Activated T-helper 17 cell treated with anti-CD3 and anti-CD28 coated beads, Interleukin-2, amount 50 U/mL, for 72 hours (primary cell): ENCODE results near the gene MRC2. TPM values are rescaled to one million over a fixed set of nuclear protein-coding genes. Genes with fewer than 3 reads are reported as not detected.
"Not testable (repeated sequence)": the region's sequence is repeated elsewhere in the genome, so short reads cannot be mapped to it uniquely, and the experiment has no call there.

Source experiments
- ATAC-seq: fragments of 150-1000 bp; cut with Tn5 transposase; replicated peaks from 2 replicates; pipeline ENCODE4 v1.10.0; 2021; ENCODE audit warnings: mild to moderate bottlenecking, moderate library complexity
- H3K27ac Mint-ChIP-seq: one replicate; pipeline ENCODE4 v1.8.0; 2022; ENCODE audit warnings: mixed read lengths
- H3K27me3 Mint-ChIP-seq: one replicate; pipeline ENCODE4 v1.8.0; 2022; ENCODE audit warnings: mixed read lengths
- H3K36me3 Mint-ChIP-seq: one replicate; pipeline ENCODE4 v1.8.0; 2022; ENCODE audit warnings: low read depth, mild to moderate bottlenecking, mixed read lengths
- H3K4me1 Mint-ChIP-seq: one replicate; pipeline ENCODE4 v1.8.0; 2022; ENCODE audit warnings: mixed read lengths
- H3K4me3 Mint-ChIP-seq: one replicate; pipeline ENCODE4 v1.8.0; 2022; ENCODE audit warnings: mild to moderate bottlenecking, mixed read lengths
- H3K9me3 Mint-ChIP-seq: one replicate; pipeline ENCODE4 v1.8.0; 2022; ENCODE audit warnings: mixed read lengths
- total RNA-seq, 2 donors: library from RNA; stranded (reverse); gene quantifications; one replicate each; pipeline ENCODE4 v1.2.3, GENCODE V29; 2022

Gene MRC2, protein sequence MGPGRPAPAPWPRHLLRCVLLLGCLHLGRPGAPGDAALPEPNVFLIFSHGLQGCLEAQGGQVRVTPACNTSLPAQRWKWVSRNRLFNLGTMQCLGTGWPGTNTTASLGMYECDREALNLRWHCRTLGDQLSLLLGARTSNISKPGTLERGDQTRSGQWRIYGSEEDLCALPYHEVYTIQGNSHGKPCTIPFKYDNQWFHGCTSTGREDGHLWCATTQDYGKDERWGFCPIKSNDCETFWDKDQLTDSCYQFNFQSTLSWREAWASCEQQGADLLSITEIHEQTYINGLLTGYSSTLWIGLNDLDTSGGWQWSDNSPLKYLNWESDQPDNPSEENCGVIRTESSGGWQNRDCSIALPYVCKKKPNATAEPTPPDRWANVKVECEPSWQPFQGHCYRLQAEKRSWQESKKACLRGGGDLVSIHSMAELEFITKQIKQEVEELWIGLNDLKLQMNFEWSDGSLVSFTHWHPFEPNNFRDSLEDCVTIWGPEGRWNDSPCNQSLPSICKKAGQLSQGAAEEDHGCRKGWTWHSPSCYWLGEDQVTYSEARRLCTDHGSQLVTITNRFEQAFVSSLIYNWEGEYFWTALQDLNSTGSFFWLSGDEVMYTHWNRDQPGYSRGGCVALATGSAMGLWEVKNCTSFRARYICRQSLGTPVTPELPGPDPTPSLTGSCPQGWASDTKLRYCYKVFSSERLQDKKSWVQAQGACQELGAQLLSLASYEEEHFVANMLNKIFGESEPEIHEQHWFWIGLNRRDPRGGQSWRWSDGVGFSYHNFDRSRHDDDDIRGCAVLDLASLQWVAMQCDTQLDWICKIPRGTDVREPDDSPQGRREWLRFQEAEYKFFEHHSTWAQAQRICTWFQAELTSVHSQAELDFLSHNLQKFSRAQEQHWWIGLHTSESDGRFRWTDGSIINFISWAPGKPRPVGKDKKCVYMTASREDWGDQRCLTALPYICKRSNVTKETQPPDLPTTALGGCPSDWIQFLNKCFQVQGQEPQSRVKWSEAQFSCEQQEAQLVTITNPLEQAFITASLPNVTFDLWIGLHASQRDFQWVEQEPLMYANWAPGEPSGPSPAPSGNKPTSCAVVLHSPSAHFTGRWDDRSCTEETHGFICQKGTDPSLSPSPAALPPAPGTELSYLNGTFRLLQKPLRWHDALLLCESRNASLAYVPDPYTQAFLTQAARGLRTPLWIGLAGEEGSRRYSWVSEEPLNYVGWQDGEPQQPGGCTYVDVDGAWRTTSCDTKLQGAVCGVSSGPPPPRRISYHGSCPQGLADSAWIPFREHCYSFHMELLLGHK (N-terminal part only)
- 10 to 100 TPM; 21.0 to 22.2 TPM for total RNA-seq

DNA sequence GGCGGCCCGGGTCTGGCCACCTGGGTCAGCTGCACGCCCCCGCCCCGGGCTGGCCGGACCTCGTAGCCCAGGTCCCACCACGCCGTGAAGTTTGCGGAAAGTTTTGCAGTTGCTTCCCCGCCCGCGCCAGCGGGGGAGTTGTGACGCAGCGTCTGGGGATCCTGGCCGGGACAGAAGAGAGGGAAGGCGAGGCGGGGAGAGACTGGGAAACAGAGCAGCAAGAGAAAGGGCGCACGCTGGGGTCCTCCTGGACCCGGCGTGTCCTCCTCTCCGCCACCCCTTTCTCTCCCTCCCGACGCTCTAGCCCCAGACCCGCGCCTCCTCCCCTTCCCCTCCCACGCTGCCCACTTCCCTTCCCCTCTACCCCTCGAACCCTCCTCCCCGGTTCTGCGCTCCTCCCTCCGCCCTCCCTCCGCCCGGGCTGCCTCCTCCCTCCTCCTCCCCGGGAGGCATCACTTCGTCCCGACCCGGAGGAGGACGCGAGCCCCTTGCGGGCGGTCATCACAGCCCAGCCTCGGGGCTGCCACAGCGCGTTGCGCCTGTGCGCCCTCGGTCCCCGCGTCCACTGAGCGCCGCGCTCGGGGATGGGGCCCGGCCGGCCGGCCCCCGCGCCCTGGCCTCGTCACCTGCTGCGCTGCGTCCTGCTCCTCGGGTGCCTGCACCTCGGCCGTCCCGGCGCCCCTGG lies at the start of gene MRC2:
TSS of gene MRC2 (plus strand) at position 452 of the 685 bp plus-strand sequence. CDS start at position 585, 133 bp downstream.
- H3K27ac Mint-ChIP-seq = peak within 1 kb of the TSS; percentile 76
- H3K4me3 Mint-ChIP-seq = peak within 1 kb of the TSS; percentile 94
- ATAC-seq = peak; percentile 75
- H3K9me3 Mint-ChIP-seq = no peaks in the 10 kb centered on the region
- peaks cover 21% of the 10 kb centered on the region for H3K27me3 Mint-ChIP-seq
- peaks cover 12% of the 10 kb centered on the region for H3K4me1 Mint-ChIP-seq
- H3K36me3 Mint-ChIP-seq = peaks cover 12% of the 10 kb centered on the region

DNA sequence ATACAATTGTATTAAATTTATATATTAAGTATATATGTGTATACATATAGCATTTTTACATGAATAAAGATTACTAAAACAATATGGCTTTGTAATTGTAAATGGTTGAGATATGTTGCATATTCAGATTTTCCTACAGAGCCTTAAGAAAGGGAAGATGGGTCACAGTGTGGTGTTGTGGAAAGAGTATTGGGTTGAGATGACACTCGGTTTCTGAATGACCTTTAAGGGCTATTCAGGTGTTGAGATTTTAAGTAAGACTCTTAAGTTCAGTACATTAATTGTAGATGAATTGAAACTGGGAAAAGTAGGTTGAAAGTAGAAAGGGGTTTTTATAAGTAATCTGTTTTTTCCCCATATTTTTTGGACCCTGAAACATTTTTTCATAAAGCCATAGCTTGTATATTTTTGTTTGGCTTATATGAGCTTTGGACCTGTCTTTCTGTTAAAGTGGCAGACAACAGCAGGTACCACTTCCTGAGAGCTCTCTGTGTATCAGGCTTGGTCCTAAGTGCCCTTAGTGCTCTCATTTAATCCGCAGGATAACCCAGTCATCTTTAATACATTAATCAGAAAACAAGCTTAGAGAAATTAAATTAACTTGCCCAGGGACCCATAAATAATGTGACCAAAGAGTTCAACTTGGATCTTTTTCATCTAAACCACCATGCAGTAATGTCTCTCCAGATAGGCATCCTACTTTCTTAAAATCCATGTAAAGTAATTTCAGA lies 48.5 kb upstream of the MRC2 start:
- peak overlapping the region; percentile 71 for H3K27ac Mint-ChIP-seq
- H3K27me3 Mint-ChIP-seq = no peaks in the 10 kb centered on the region
- H3K9me3 Mint-ChIP-seq = no peaks in the 10 kb centered on the region
- H3K36me3 Mint-ChIP-seq = peaks cover 98% of the 10 kb centered on the region
- H3K4me3 Mint-ChIP-seq = no peak overlapping the region
- ATAC-seq = peak; percentile 66
- peaks cover 14% of the 10 kb centered on the region for H3K4me1 Mint-ChIP-seq

DNA sequence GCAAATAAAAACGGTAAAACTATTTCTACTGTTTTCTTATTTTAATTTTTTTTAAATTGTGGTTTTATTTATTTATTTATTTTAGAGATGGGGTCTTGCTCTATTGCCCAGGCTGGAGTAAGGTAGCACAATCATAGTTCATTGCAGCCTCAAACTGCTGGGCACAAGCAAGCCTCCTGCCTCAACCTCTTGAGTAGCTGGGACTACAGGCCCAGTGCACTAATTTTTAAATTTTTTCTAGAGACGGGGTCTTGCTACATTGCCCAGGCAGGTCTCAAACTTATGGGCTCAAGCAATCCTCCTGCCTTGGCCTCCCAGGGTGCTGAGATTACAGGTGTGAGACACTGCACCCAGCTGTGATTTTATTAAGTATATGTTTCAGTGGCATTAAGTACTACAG lies 46.5 kb upstream of the MRC2 start:
- H3K27me3 Mint-ChIP-seq = no peaks in the 10 kb centered on the region
- ATAC-seq = no peak
- H3K4me3 Mint-ChIP-seq = no peak overlapping the region
- H3K9me3 Mint-ChIP-seq = no peaks in the 10 kb centered on the region
- H3K36me3 Mint-ChIP-seq = peaks cover 96% of the 10 kb centered on the region
- peaks cover 9% of the 10 kb centered on the region for H3K4me1 Mint-ChIP-seq
- no peak overlapping the region for H3K27ac Mint-ChIP-seq

DNA sequence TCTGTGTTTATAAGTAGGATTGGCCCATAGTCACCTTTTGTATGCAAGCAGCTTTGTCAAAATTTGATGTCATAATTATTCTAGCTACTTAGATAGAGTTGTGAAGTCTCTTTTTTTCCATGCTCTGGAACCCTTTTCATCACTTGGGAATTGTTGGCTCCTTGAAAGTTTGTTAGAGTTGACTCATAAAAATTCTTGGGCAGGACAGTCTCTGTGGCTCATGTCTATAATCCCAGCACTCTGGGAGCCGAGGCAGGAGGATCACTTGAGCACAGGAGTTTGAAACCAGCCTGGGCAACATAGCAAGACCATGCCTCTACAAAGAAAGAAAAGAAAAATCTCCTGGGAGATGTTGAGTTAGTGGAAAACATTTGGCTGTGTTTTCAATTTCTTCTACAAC lies 45.7 kb upstream of the MRC2 start:
- no peaks in the 10 kb centered on the region for H3K9me3 Mint-ChIP-seq
- no peak overlapping the region for H3K27ac Mint-ChIP-seq
- H3K36me3 Mint-ChIP-seq = peaks cover 96% of the 10 kb centered on the region
- no peaks in the 10 kb centered on the region for H3K27me3 Mint-ChIP-seq
- no peak for ATAC-seq
- H3K4me3 Mint-ChIP-seq = no peak overlapping the region
- H3K4me1 Mint-ChIP-seq = peaks cover 9% of the 10 kb centered on the region

DNA sequence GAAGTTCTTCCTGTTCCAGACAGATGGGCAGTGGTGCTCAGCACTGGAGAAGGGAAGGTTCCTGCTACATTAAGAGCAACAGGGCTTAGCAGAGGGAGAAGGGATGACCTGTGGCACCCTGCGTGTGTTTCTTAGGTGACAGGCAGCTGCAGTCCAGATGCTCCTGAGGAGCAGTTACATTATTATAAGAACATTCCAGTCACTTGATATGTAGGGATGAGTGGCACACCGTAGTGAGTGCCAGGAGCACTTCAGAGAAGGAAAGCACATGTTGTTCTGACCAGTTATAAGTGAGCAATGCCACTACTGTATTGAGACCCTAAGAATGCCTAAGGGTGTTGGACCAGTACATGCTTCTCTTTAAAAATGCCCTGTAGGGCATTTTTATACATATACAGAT lies 39.9 kb upstream of the MRC2 start:
- H3K9me3 Mint-ChIP-seq = no peaks in the 10 kb centered on the region
- peaks cover 86% of the 10 kb centered on the region for H3K36me3 Mint-ChIP-seq
- no peaks in the 10 kb centered on the region for H3K27me3 Mint-ChIP-seq
- H3K4me1 Mint-ChIP-seq = no peaks in the 10 kb centered on the region
- H3K4me3 Mint-ChIP-seq = no peak overlapping the region
- H3K27ac Mint-ChIP-seq = peak overlapping the region; percentile 28
- ATAC-seq = no peak

DNA sequence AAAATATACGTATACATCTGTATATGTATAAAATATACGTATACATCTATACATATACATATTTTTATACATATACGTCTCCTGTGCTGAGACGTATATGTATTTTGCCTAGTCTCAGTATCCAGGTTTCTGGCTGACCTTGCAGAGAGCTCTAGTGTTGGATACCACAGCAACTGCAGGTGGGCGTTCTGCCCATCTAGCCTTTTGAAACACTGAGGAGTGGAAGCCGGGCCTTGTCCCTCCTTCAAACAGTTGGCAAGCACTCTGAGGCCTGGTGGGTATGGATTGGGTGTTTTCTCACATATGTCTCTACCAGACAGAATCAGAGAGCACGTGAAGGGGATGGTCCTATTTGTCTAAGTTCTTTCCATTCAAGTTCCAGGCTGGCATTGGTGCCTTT lies 39.4 kb upstream of the MRC2 start:
- Mint-ChIP-seq H3K27ac (peak overlapping the region; percentile 47), H3K36me3 (peaks cover 80% of the 10 kb centered on the region), H3K4me1 (no peaks in the 10 kb centered on the region), H3K9me3 (no peaks in the 10 kb centered on the region), H3K4me3 (no peak overlapping the region), H3K27me3 (no peaks in the 10 kb centered on the region)
- no peak for ATAC-seq

DNA sequence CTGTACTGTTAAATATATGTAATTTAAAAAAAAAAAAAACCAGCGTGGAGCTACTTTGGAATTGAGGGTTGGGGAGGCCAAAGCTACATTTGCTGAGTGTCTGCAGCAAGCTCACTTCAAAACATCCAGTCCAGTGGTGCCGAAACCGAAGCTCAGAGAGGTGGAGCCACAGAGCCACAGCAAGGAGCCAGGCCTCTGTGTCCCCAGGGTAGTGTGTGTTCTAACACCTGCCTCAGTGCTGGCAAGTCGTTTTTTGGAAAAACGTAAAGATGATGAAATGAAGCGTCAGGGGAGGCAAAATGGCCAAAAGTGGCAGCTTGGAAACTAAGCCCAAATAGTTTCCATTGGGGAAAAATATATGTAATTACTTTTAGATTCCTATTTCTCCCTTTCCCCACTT lies 36.1 kb upstream of the MRC2 start:
- Mint-ChIP-seq H3K36me3 (peaks cover 61% of the 10 kb centered on the region), H3K27me3 (no peaks in the 10 kb centered on the region), H3K27ac (no peak overlapping the region), H3K9me3 (no peaks in the 10 kb centered on the region), H3K4me1 (no peaks in the 10 kb centered on the region), H3K4me3 (no peak overlapping the region)
- no peak for ATAC-seq

DNA sequence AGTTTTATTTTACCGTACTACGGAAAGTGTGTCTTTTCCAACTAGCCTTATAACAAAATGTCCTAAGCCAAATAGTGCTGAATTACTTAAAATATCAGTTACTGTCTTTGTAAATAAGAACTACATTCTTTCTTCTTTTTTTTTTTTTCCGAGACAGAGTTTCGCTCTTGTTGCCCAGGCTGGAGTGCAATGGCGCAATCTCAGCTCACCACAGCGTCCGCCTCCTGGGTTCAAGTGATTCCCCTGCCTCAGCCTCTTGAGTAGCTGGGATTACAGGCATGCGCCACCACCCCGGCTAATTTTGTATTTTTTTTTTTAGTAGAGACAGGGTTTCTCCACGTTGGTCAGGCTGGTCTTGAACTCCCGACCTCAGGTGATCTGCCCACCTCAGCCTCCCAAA lies 35.6 kb upstream of the MRC2 start:
- H3K9me3 Mint-ChIP-seq, H3K4me1 Mint-ChIP-seq, H3K27me3 Mint-ChIP-seq, ATAC-seq, H3K4me3 Mint-ChIP-seq, H3K27ac Mint-ChIP-seq: not testable (repeated sequence)
- H3K36me3 Mint-ChIP-seq = peaks cover 61% of the 10 kb centered on the region

DNA sequence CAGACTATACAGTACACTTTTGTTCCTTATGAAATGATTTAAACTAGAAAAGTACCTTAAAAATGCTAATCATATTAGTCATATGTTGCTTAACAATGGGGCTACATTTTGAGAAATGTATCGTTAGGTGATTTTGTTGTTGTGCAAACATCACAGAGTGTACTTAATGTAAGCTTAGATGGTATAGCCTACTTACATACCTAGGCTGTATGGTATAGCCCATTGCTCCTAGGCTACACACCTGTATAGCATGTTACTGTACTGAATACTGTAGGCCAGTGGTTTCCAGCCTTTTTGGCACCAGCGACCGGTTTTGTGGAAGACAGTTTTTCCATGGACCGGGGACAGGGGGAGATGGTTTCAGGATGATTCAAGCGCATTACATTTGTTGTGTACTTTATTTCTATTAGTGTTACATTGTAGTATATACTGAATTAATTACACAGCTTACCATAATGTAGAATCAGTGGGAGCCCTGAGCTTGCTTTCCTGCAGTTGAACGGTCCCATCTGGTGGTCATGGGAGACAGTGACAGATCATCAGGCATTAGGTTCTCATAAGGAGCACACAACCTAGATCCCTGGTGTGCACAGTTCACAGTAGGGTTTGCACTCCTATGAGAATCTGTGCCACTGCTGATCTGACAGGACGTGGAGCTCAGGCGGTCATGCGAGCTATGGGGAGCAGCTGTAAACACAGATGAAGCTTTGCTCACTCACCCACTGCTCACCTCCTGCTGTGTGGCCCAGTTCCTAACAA lies 35.0 kb upstream of the MRC2 start:
- no peaks in the 10 kb centered on the region for H3K27me3 Mint-ChIP-seq
- no peaks in the 10 kb centered on the region for H3K4me1 Mint-ChIP-seq
- H3K4me3 Mint-ChIP-seq = no peak overlapping the region
- no peaks in the 10 kb centered on the region for H3K9me3 Mint-ChIP-seq
- H3K27ac Mint-ChIP-seq = no peak overlapping the region
- no peak for ATAC-seq
- peaks cover 61% of the 10 kb centered on the region for H3K36me3 Mint-ChIP-seq

DNA sequence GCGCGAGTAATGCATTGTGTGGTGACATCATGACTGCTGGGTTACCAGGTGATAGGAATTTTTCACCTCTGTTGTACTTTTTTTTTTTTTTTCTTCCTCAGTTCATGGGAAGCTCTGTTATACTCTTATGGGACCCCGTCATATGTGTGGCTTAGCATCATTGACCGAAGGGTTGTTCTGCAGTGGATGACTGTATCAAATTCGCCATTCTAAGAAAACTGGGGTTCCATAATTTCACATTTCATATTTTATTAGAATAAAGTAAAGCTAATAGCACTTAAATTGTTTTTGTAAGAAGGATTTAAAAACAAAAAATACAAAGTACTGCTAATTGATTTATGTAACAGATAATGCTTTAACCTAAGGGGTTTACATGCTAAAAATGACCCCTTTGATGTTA lies 32.0 kb upstream of the MRC2 start:
- H3K27me3 Mint-ChIP-seq = no peaks in the 10 kb centered on the region
- H3K36me3 Mint-ChIP-seq = peaks cover 66% of the 10 kb centered on the region
- H3K4me3 Mint-ChIP-seq = no peak overlapping the region
- H3K4me1 Mint-ChIP-seq = no peaks in the 10 kb centered on the region
- H3K27ac Mint-ChIP-seq = no peak overlapping the region
- no peaks in the 10 kb centered on the region for H3K9me3 Mint-ChIP-seq
- ATAC-seq = no peak

DNA sequence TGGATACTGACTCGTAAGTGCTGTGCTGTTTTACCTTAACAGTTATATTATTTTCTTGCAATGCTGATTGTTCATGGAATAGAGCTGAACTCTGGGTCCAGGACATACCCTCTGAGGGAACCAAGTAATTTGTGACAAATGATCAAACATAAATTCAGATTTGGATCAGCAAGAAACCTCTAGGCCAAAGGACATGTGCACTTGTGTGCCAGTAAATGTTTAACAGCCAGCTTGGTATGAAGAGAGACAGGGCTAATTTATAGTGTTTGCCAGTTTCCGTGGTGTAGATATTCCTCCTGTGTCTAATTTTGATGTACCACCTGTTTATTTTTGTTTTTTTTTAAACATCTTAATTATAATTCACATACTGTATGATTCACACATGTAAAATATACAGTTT lies 30.8 kb upstream of the MRC2 start:
- no peak overlapping the region for H3K27ac Mint-ChIP-seq
- no peaks in the 10 kb centered on the region for H3K4me1 Mint-ChIP-seq
- H3K27me3 Mint-ChIP-seq = no peaks in the 10 kb centered on the region
- peaks cover 69% of the 10 kb centered on the region for H3K36me3 Mint-ChIP-seq
- no peak for ATAC-seq
- H3K4me3 Mint-ChIP-seq = no peak overlapping the region
- no peaks in the 10 kb centered on the region for H3K9me3 Mint-ChIP-seq

DNA sequence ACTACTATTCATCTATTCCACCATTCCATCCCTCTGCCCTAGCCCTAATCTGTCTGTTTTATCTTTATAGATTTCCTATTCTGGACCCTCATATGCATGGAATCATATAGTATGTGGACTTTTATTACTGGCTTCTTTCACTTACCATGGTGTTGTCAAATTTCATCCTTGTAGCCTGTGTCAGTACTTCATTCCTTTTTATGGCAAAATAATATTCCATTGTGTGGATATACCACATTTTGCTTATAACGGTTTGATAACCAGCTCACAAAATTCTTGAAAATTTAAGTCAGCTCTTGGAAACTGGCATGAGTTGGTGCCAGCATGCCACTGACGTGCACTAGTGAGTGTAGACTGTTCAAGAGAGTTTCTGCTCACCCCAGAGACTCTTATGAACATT lies 30.3 kb upstream of the MRC2 start:
- H3K4me1 Mint-ChIP-seq = no peaks in the 10 kb centered on the region
- H3K9me3 Mint-ChIP-seq = no peaks in the 10 kb centered on the region
- H3K36me3 Mint-ChIP-seq = peaks cover 70% of the 10 kb centered on the region
- ATAC-seq = no peak
- H3K4me3 Mint-ChIP-seq = no peak overlapping the region
- H3K27me3 Mint-ChIP-seq = no peaks in the 10 kb centered on the region
- H3K27ac Mint-ChIP-seq = no peak overlapping the region

DNA sequence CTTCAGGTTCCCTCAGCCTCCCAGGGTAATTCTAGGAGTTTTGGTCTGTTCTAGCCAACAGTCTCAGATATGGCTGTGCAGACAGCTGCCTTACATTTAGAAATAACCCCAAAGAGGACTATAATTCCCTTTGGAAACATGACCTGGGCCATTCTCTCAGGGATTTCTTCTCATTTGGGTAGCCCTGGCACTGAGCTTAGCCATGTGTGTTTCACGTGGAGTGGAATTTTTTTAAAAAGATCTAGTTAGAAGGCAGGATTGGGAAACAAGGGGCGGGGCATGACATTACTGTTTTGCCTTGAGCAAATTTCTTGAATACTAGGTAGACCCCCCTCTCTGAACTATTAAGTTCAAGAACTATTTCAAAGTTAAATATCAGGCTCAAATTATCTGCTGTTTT lies 29.6 kb upstream of the MRC2 start:
- Mint-ChIP-seq H3K27ac (no peak overlapping the region), H3K27me3 (no peaks in the 10 kb centered on the region), H3K4me1 (no peaks in the 10 kb centered on the region), H3K9me3 (no peaks in the 10 kb centered on the region), H3K4me3 (no peak overlapping the region), H3K36me3 (peaks cover 74% of the 10 kb centered on the region)
- ATAC-seq = no peak
